ENCODE data around the gene ISG20.

GRCh38 chr15:88703533-88703932, 64.7 kb downstream of the ISG20 start:
- TF ChIP-seq CTCF (IDR thresholded peaks at IDR 0.05) (no peak), POLR2A (IDR thresholded peaks at IDR 0.05) (no peak)

All from thyroid gland (tissue), 4 donors.